GM12878 (cell line): ENCODE measurements around the gene CLNK. TPM values are rescaled to one million over a fixed set of nuclear protein-coding genes. Genes with fewer than 3 reads are reported as not detected.

Source experiments
- ATAC-seq: fragments of 200-7000 bp; cut with Tn5 transposase; 3 replicates; pipeline ENCODE4 v1.9.1; 2020; ENCODE audit warnings: mild to moderate bottlenecking, moderate library complexity
- BruUV-seq: library from RNA; stranded (reverse); fragments of 400-500 nt; replicated peaks from 2 replicates; lab custom pipeline; 2021; lab: Mats Ljungman, UMichigan
- CTCF ChIA-PET: fragments of 300-600 bp; sonication (Branson Sonifier 250); formaldehyde crosslinking; extraction: SDS; loops from one replicate; lab custom pipeline; 2021; ENCODE audit warnings: inconsistent platforms; lab: Yijun Ruan, JAX
- POLR2A ChIA-PET: fragments of 350-600 bp; formaldehyde crosslinking; extraction: SDS; loops from one replicate; lab custom pipeline; 2021; ENCODE audit warnings: inconsistent platforms; lab: Charles Lee
- RAD21 ChIA-PET: fragments of 300-600 bp; sonication (Branson Sonifier 250); formaldehyde crosslinking; loops from one replicate; lab custom pipeline; 2023; ENCODE audit warnings: antibody characterized with exemption; ENCODE audit not compliant: unreplicated experiment; lab: Charles Lee
- SMC1A ChIA-PET: fragments of 300-600 bp; sonication (Branson Sonifier 250); formaldehyde crosslinking; loops from one replicate; lab custom pipeline; 2023; ENCODE audit not compliant: unreplicated experiment, uncharacterized antibody; lab: Charles Lee
- DNase-seq: peaks from one replicate; pipeline ENCODE4 v3.0.0-alpha.2; 2011; ENCODE audit warnings: low read depth, low spot score
- FAIRE-seq: peaks from 3 replicates; lab custom pipeline; 2011; peaks lifted over from hg19 to GRCh38; lab: Jason Lieb, UNC
- H2AFZ ChIP-seq: 2 replicates; pipeline ENCODE4 v1.6.0; 2011; ENCODE audit warnings: low read depth, low read length, control low read depth; ENCODE audit not compliant: control insufficient read depth
- H3K27ac ChIP-seq: 2 replicates; pipeline ENCODE4 v1.5.1; 2011; ENCODE audit warnings: control low read depth; ENCODE audit not compliant: control insufficient read depth, insufficient read depth
- H3K27me3 ChIP-seq, 2 experiments: replicated peaks in 1 of 2; 2 replicates each; pipeline versions ENCODE4 v1.6.0 to v1.6.1; 2011; ENCODE audit warnings: low read length in 1 of 2; ENCODE audit not compliant: control insufficient read depth in 2 of 2, insufficient read depth in 2 of 2
- H3K36me3 ChIP-seq, 2 experiments: 2 replicates each; pipeline ENCODE4 v1.5.1; 2011; ENCODE audit warnings: low read length in 1 of 2; ENCODE audit not compliant: control insufficient read depth in 2 of 2, insufficient read depth in 2 of 2
- H3K4me1 ChIP-seq: 2 replicates; pipeline ENCODE4 v1.6.1; 2011; ENCODE audit warnings: mild to moderate bottlenecking, low read length, moderate library complexity, mixed read lengths; ENCODE audit not compliant: control insufficient read depth, insufficient read depth
- H3K4me2 ChIP-seq: 2 replicates; pipeline ENCODE4 v1.6.0; 2011; ENCODE audit warnings: control low read depth; ENCODE audit not compliant: control insufficient read depth, insufficient read depth
- H3K4me3 ChIP-seq: fragments of 200-600 bp; sonication (generic); 2 replicates; pipeline ENCODE4 v1.5.1; 2016
- H3K79me2 ChIP-seq: 2 replicates; pipeline ENCODE4 v1.6.0; 2011; ENCODE audit warnings: low read length; ENCODE audit not compliant: control insufficient read depth, insufficient read depth
- H3K9ac ChIP-seq: 2 replicates; pipeline ENCODE4 v1.8.0; 2011; ENCODE audit warnings: low read length, control low read depth, mixed read lengths; ENCODE audit not compliant: control insufficient read depth, insufficient read depth
- H3K9me3 ChIP-seq: replicated peaks from 3 replicates; pipeline ENCODE4 v1.5.1; 2011; ENCODE audit warnings: mild to moderate bottlenecking, low read length; ENCODE audit not compliant: control insufficient read depth, insufficient read depth
- H4K20me1 ChIP-seq: 2 replicates; pipeline ENCODE4 v1.6.0; 2011; ENCODE audit not compliant: control insufficient read depth, insufficient read depth
- BRCA1 ChIP-seq: IDR thresholded peaks from 2 replicates; pipeline ENCODE4 v1.6.1; 2011; ENCODE audit warnings: low read depth, low read length, improper control_type of control experiment
- CBX5 ChIP-seq: sonication (generic); IDR thresholded peaks from 2 replicates; pipeline ENCODE4 v1.6.1; 2016; ENCODE audit warnings: low read depth, moderate library complexity, mild to moderate bottlenecking, inconsistent platforms
- CREM ChIP-seq: IDR thresholded peaks from 2 replicates; pipeline ENCODE4 v1.6.1; 2014; ENCODE audit warnings: antibody characterized with exemption, low read depth
- EGR1 ChIP-seq, 2 experiments: IDR thresholded peaks; 1 replicate in 1 of 2; 2 replicates in 1 of 2; pipeline ENCODE4 v1.6.1; 2011 to 2012; ENCODE audit warnings: low read depth in 2 of 2, low read length in 2 of 2, borderline replicate concordance in 1 of 2, mild to moderate bottlenecking in 1 of 2, moderate library complexity in 1 of 2
- ETV6 ChIP-seq, 2 experiments: fragments of 450-650 bp in 1 of 2; IDR thresholded peaks in 1 of 2; conservative IDR thresholded peaks in 1 of 2; 2 replicates each; pipeline ENCODE4 v1.6.1; 2014; ENCODE audit warnings: antibody characterized with exemption in 1 of 2, borderline replicate concordance in 1 of 2, low read depth in 1 of 2, mild to moderate bottlenecking in 1 of 2, moderate library complexity in 1 of 2
- EZH2 ChIP-seq: IDR thresholded peaks from 2 replicates; pipeline ENCODE4 v1.6.1; 2012; ENCODE audit warnings: low read depth, mild to moderate bottlenecking, control low read depth, inconsistent platforms, low read length, borderline replicate concordance; ENCODE audit not compliant: control insufficient read depth
- IRF5 ChIP-seq: fragments of 450-650 bp; IDR thresholded peaks from 2 replicates; pipeline ENCODE4 v1.6.1; 2017; ENCODE audit warnings: borderline replicate concordance
- NR2C1 ChIP-seq: fragments of 450-650 bp; IDR thresholded peaks from 2 replicates; pipeline ENCODE4 v1.6.1; 2017; ENCODE audit warnings: antibody characterized with exemption, mild to moderate bottlenecking, moderate library complexity
- POU2F2 ChIP-seq: IDR thresholded peaks from 3 replicates; pipeline ENCODE4 v1.6.1; 2011; ENCODE audit warnings: low read depth, mild to moderate bottlenecking, low read length, borderline replicate concordance
- RELB ChIP-seq: fragments of 450-650 bp; IDR thresholded peaks from 2 replicates; pipeline ENCODE4 v1.6.1; 2017; ENCODE audit warnings: low read depth, mild to moderate bottlenecking, moderate library complexity
- SMC3 ChIP-seq: IDR thresholded peaks from 2 replicates; pipeline ENCODE4 v1.6.1; 2011; ENCODE audit warnings: low read length, improper control_type of control experiment, borderline replicate concordance
- SUZ12 ChIP-seq: fragments of 200-600 bp; sonication (generic); IDR thresholded peaks from one replicate; pipeline ENCODE4 v1.6.1; 2018; ENCODE audit warnings: antibody characterized with exemption, mild to moderate bottlenecking; ENCODE audit not compliant: unreplicated experiment
- TCF7 ChIP-seq: IDR thresholded peaks from 2 replicates; pipeline ENCODE4 v1.6.1; 2014; ENCODE audit warnings: antibody characterized with exemption, borderline replicate concordance
- ZNF592 ChIP-seq: fragments of 450-650 bp; IDR thresholded peaks from 2 replicates; pipeline ENCODE4 v1.6.1; 2017; ENCODE audit warnings: mild to moderate bottlenecking, moderate library complexity
- WGBS: methylation state at CpG from one replicate; pipeline ENCODE4 v1.1.6; 2016; ENCODE audit warnings: low lambda C conversion rate; ENCODE audit not compliant: insufficient replicate concordance, insufficient coverage; ENCODE audit errors: missing lambda C conversion rate; 5-methylcytosine and 5-hydroxymethylcytosine counted together
- in situ Hi-C: fragments of 300-500 bp; cut with MboI; formaldehyde crosslinking; loops from 9 replicates; pipeline ENCODE4 v1.14.3; 2018; ENCODE audit warnings: mixed read lengths
- intact Hi-C: fragments of 100-400 bp; cut with micrococcal nuclease; formaldehyde crosslinking; loops from one replicate; pipeline ENCODE4 v1.14.2; 2022; ENCODE audit not compliant: unreplicated experiment
- polyA plus RNA-seq, 11 experiments: library from polyadenylated mRNA; depleted of rRNA in 4 of 11; unstranded in 6 of 11; stranded (reverse) in 5 of 11; fragments of >200 nt; fragmentation: Nextera tagmentation in 4 of 11; fragmentation: Illumina TruSeq in 1 of 11; extraction: Ambion mirVana in 4 of 11; extraction: Trizol in 1 of 11; gene quantifications; 1 replicate in 1 of 11; 2 replicates in 10 of 11; pipeline versions ENCODE4 v1.2.1 to v1.2.3, GENCODE V29; 2011 to 2016; ENCODE audit warnings: inconsistent platforms in 2 of 11, missing spikeins in 2 of 11, low read depth in 1 of 11
- total RNA-seq, 4 experiments: library from RNA; depleted of rRNA in 3 of 4; stranded (reverse); fragments of >200 nt in 3 of 4; fragmentation: Illumina TruSeq in 1 of 4; extraction: Trizol in 1 of 4; gene quantifications; 2 replicates each; pipeline versions ENCODE4 v1.2.1 to v1.2.3, GENCODE V29; 2013 to 2021

Gene CLNK
- total and polyA plus RNA-seq, 10 of the 15 experiments (the other 5 are each of a cell fraction or from before 2014, with no cell fraction given), result 2.1 to 14.3 (median 2.7) TPM

GRCh38 chr4:10623241-10623640 is 61.3 kb downstream of the CLNK start:
- intact Hi-C loops (loop anchor here (5.0 to 10.0 kb wide), 2 partner anchors 182 to 444 kb away; no protein-coding TSS in a partner anchor), in situ Hi-C loops (no loop called here)
- no peak for TF ChIP-seq CBX5
- no peak for TF ChIP-seq POU2F2
- no peak for TF ChIP-seq ZNF592
- TF ChIP-seq CREM, result no peak
- TF ChIP-seq IRF5, result no peak
- TF ChIP-seq BRCA1, result no peak
- TF ChIP-seq NR2C1, result no peak
- no peak for TF ChIP-seq SMC3
- TF ChIP-seq SUZ12, result no peak
- TF ChIP-seq EGR1 (IDR thresholded peaks at IDR 0.05; ENCODE audit: borderline replicate concordance in 1 of 2, low read depth in 2 of 2, low read length in 2 of 2), result no peak
- no peak for TF ChIP-seq RELB
- TF ChIP-seq TCF7, result no peak
- TF ChIP-seq ETV6 (conservative IDR thresholded peaks at IDR 0.05 in 1 of 2, IDR thresholded peaks at IDR 0.05 in 1 of 2; ENCODE audit: borderline replicate concordance in 1 of 2, low read depth in 1 of 2), result no peak
- no peak for TF ChIP-seq EZH2
- ChIA-PET POLR2A (interaction anchor here (0.7 kb wide), 1 partner anchor 109 kb away, joined by 3 read pairs; no protein-coding TSS in a partner anchor), CTCF (interaction anchor here (0.6 to 2.1 kb wide), 13 partner anchors 53 to 801 kb away, joined by 3 to 9 read pairs (median 4); no protein-coding TSS in a partner anchor), SMC1A (interaction anchor here (0.7 to 2.1 kb wide), 17 partner anchors 13 to 801 kb away, joined by 3 to 9 read pairs (median 3); no protein-coding TSS in a partner anchor), RAD21 (interaction anchor here (0.7 to 1.8 kb wide), 8 partner anchors 47 to 801 kb away, joined by 3 to 7 read pairs (median 4); no protein-coding TSS in a partner anchor)
- 75% methylated on average over 4 of the region's 4 CpGs for WGBS
- H3K9me3 ChIP-seq, result no peaks in the 10 kb centered on the region; the same call in 2 of the 3 replicates
- no peak overlapping the region for H3K9ac ChIP-seq
- no peaks in the 10 kb centered on the region for H4K20me1 ChIP-seq
- H3K36me3 ChIP-seq, result peaks cover 0 to 3% of the 10 kb centered on the region in 2 experiments; a peak in 2 of 4 replicates
- DNase-seq (no peak), FAIRE-seq (no peak), ATAC-seq (no peak)
- H3K4me3 ChIP-seq, result no peak overlapping the region
- no peaks in the 10 kb centered on the region for H3K4me1 ChIP-seq
- H3K79me2 ChIP-seq, result no peaks in the 10 kb centered on the region
- no TSS peak for BruUV-seq
- no peak overlapping the region for H2AFZ ChIP-seq
- no peak overlapping the region for H3K4me2 ChIP-seq
- H3K27ac ChIP-seq, result no peak overlapping the region
- H3K27me3 ChIP-seq, result no peaks in the 10 kb centered on the region
